Kidney (tissue), 14 donors: ENCODE measurements around the gene LY86. TPM values are rescaled to one million over a fixed set of nuclear protein-coding genes. Genes with fewer than 3 reads are reported as not detected.

Experiments
- DNase-seq, 5 donors: peaks; one replicate each; pipeline ENCODE4 v3.0.0-alpha.2; 2013 to 2020
- FAIRE-seq: peaks from 2 replicates; lab custom pipeline; 2012; peaks lifted over from hg19 to GRCh38; lab: Jason Lieb, UNC
- H3K27ac ChIP-seq, 2 donors: one replicate each; pipeline ENCODE4 v1.7.0; 2013; ENCODE audit warnings: low read depth in 2 of 2, low read length in 2 of 2, inconsistent platforms in 1 of 2
- H3K27me3 ChIP-seq: one replicate; pipeline ENCODE4 v1.7.1; 2013; ENCODE audit warnings: low read length, inconsistent platforms; ENCODE audit not compliant: control insufficient read depth, insufficient read depth
- H3K36me3 ChIP-seq, 3 donors: one replicate each; pipeline versions ENCODE4 v1.7.0 to v1.7.1; 2013; ENCODE audit warnings: low read length in 3 of 3, control low read depth in 1 of 3, inconsistent platforms in 1 of 3; ENCODE audit not compliant: insufficient read depth in 3 of 3, control insufficient read depth in 2 of 3
- H3K4me1 ChIP-seq, 3 donors: one replicate each; pipeline versions ENCODE4 v1.7.0 to v1.7.1; 2013; ENCODE audit warnings: low read length in 3 of 3, inconsistent platforms in 1 of 3, low read depth in 1 of 3; ENCODE audit not compliant: control insufficient read depth in 2 of 3, insufficient read depth in 2 of 3
- H3K4me3 ChIP-seq, 3 donors: one replicate each; pipeline versions ENCODE4 v1.7.0 to v1.8.1; 2013; ENCODE audit warnings: low read length in 3 of 3, control low read depth in 1 of 3, inconsistent platforms in 1 of 3
- H3K9ac ChIP-seq, 3 donors: one replicate each; pipeline versions ENCODE4 v1.7.0 to v1.7.1; 2013; ENCODE audit warnings: low read length in 3 of 3, control low read depth in 1 of 3, inconsistent platforms in 1 of 3
- H3K9me3 ChIP-seq, 3 donors: one replicate each; pipeline versions ENCODE4 v1.7.0 to v1.7.1; 2013; ENCODE audit warnings: low read length in 3 of 3, control low read depth in 1 of 3, inconsistent platforms in 1 of 3; ENCODE audit not compliant: control insufficient read depth in 2 of 3, insufficient read depth in 1 of 3
- CTCF ChIP-seq: IDR thresholded peaks from 3 replicates; pipeline ENCODE4 v1.5.1; 2012; ENCODE audit warnings: mild to moderate bottlenecking, moderate library complexity, borderline replicate concordance; ENCODE audit not compliant: insufficient read depth; ENCODE audit errors: extremely low read depth
- intact Hi-C: fragments of 100-400 bp; cut with DNase I; formaldehyde crosslinking; loops from one replicate; pipeline ENCODE4 v1.11.1; 2022
- polyA plus RNA-seq: library from polyadenylated mRNA; stranded (reverse); fragments of 350-450 nt; fragmentation: Illumina TruSeq; extraction: RNeasy Lipid Tissue Mini Kit (QIAGEN cat#74804); gene quantifications from one replicate; pipeline ENCODE4 v1.2.3, GENCODE V29; 2014; ENCODE audit warnings: low read depth, low replicate concordance; ENCODE audit not compliant: insufficient read depth
- total RNA-seq: library from RNA; stranded (reverse); fragmentation: NEBNext Ultra II Directional; extraction: Animal tissue kit (Norgen Biotek cat#: 25700); gene quantifications from one replicate; pipeline ENCODE4 v1.2.1, GENCODE V29; 2021
- donor health status: control.
- donor health status: control.
- donor health status: control.
- donor health status: control.
- donor health status: control.
- donor health status: DM: yes; HTN: yes; CAD: no.
- donor health status: Normal renal cell carcinoma (clear cell type).

LY86 gene
- total and polyA plus RNA-seq, 2 donors from 2014 or later: 4.8 to 6.1 TPM

GRCh38 chr6:6623553-6623952 lies 35.0 kb downstream of the LY86 start:
- Histone ChIP-seq H3K4me1 (peaks cover 0 to 2% (median 0%) of the 10 kb centered on the region in 3 donors), H3K9me3 (no peaks in the 10 kb centered on the region), H3K9ac (no peak overlapping the region), H3K27ac (no peak overlapping the region), H3K36me3 (no peaks in the 10 kb centered on the region), H3K4me3 (no peak overlapping the region), H3K27me3 (no peaks in the 10 kb centered on the region)
- FAIRE-seq (no peak), DNase-seq (no peak)
- intact Hi-C loops: no loop called here
- no peak for TF ChIP-seq CTCF

GRCh38 chr6:6624269-6624990 lies 35.9 kb downstream of the LY86 start:
- no peak for FAIRE-seq
- no peak overlapping the region for H3K4me3 ChIP-seq
- intact Hi-C loops: no loop called here
- no peaks in the 10 kb centered on the region for H3K36me3 ChIP-seq
- no peak overlapping the region for H3K27ac ChIP-seq
- no peak overlapping the region for H3K9ac ChIP-seq
- H3K9me3 ChIP-seq: no peaks in the 10 kb centered on the region
- TF ChIP-seq CTCF: no peak
- no peaks in the 10 kb centered on the region for H3K27me3 ChIP-seq
- H3K4me1 ChIP-seq: peaks cover 0 to 2% (median 0%) of the 10 kb centered on the region in 3 donors
- DNase-seq: no peak

GRCh38 chr6:6626187-6626586 lies 37.7 kb downstream of the LY86 start:
- Histone ChIP-seq H3K36me3 (no peaks in the 10 kb centered on the region), H3K9me3 (no peaks in the 10 kb centered on the region), H3K27me3 (no peaks in the 10 kb centered on the region), H3K4me3 (no peak overlapping the region), H3K27ac (no peak overlapping the region), H3K9ac (no peak overlapping the region), H3K4me1 (peaks cover 0 to 2% (median 0%) of the 10 kb centered on the region in 3 donors)
- DNase-seq: no peak
- intact Hi-C loops: no loop called here
- FAIRE-seq: no peak
- no peak for TF ChIP-seq CTCF
